ENCODE results near the gene IKZF5.

Gene IKZF5

DNA sequence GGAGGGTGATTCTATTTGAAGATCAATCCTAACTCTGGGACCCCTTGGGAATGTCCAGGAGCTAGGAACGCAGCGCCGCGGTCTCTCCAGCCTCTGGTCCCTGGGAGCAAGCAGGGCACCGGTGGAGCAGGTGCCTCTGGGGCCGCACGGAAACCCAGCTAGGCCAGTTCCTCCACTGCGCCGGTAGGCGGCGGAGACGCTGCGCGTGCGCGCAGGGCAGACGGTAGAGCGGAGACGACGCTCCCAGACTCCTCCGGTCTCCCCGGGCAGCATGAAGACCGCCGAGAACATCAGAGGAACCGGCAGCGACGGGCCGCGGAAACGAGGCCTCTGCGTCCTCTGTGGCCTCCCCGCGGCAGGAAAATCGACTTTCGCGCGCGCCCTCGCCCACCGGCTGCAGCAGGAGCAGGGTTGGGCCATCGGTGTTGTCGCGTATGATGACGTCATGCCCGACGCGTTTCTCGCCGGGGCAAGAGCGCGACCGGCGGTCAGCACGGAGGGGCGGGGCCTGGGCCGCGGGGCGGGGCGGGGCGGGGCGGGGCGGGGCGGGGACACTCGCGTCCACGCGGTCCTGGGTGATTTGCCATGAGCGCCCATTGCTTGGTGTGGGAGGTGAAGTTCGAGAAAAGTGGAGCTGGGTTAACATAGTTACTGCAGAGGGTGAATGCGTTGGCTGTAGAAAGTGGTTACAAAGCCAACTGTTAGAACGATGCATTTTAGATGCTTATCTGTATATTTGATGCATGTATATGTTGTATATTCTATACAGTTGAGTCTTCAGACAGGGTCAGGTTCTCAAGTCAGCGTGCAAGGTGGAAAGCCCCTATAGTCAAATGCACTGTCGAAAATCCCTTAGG, 28.2 kb downstream of the IKZF5 start, which contains the start of gene PSTK:
PSTK (plus strand) TSS at position 193 of the 857 bp plus-strand sequence; CDS start at position 272, 79 bp downstream.
- DNase-seq, result peak; percentile 78

GRCh38 chr10:122974543-122975064, 34.0 kb downstream of the IKZF5 start:
- no peak for DNase-seq

DNA sequence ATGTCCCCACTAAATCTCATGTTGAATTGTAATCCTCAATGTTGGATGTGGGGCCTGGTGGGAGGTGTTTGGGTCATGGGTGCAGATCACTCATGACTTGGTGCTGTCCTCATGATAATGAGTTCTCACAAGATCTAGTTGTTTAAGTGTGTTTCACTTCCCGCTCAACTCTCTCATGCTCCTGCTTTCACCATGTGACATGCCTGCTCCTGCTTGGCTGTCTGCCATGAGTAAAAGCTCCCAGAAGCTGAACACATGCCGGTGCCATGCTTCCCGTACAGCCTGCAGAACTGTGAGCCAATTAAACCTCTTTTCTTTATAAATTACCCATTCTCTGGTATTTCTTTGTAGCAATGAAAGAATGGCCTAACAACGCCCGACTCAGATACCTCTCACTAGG, 34.6 kb downstream of the IKZF5 start:
- no peak for DNase-seq

GRCh38 chr10:122968698-122969097, 39.9 kb downstream of the IKZF5 start:
- DNase-seq, result no peak

DNA sequence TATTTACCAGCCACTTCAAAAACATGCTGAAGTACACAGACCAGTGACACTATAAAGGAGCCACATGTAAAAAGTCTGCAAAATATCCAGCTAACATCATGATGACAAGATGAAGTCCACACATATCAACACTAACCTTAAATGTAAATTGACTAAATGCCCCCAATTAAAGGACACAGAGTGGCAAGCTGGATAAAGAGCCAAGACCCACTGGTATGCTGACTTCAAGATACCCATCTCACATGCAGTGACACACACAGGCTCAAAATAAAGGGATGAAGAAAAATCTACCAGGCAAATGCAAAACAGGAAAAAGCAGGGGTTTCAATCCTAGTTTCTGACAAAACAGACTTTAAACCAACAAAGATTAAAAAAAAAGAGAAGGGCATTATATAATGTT, 41.7 kb downstream of the IKZF5 start:
- no peak for DNase-seq

- no peak for DNase-seq
Observed at GRCh38 chr10:122962405-122962804, 46.2 kb downstream of the IKZF5 start.

DNA sequence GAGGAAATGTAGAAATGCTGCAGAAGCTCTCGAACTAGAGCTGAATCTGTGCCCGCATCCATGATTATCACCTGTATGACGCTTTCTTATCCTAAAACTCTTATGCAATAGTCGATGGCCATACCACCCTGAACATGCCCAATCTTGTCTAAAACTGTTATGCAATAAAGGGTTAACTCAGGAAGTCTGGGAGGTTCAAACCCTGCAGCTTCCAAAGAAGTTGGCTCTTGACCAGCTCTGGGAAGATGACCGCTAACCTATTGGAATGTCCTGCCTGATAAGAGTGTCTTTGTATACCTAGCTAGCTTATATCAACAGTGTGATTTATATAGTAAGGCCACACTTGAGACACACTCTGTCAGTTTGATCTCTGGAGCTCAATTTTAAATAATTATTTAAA, 51.1 kb downstream of the IKZF5 start:
- no peak for DNase-seq

DNA sequence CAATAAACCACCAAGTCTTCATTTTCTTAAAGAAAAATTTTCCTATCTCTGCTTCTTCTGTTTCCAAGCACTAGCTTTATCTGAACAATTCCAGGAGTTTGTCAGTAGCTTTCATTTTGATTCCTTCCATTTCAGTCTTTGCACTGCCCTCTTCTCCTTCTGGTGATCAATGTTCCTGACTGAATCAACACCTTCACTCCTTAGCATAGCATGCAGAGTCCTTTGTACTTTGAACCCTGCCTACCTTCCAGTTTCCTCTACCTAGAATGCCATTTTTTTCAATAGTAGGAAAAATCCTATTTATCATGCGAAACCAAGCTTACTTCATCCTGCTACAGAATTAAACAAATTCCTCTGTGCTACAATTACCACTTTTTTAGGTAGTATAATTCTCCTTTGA, 52.7 kb downstream of the IKZF5 start:
- no peak for DNase-seq

DNA sequence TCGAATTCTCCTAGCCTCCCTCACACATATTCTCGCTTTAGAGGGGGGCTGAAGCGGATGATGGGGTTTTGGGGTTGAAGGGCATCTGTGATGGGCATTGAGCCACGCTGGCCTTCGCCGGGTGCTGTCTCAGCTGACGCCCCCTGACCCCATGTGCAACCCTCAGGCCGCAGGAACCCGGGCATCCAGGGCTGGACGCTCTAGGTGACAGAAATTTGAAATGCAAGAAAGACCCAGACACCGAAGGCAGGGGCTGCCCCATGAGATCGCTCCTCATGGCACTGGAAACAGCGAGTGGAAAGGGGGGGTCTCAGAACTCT, 53.9 kb downstream of the IKZF5 start:
- no peak for DNase-seq

DNA sequence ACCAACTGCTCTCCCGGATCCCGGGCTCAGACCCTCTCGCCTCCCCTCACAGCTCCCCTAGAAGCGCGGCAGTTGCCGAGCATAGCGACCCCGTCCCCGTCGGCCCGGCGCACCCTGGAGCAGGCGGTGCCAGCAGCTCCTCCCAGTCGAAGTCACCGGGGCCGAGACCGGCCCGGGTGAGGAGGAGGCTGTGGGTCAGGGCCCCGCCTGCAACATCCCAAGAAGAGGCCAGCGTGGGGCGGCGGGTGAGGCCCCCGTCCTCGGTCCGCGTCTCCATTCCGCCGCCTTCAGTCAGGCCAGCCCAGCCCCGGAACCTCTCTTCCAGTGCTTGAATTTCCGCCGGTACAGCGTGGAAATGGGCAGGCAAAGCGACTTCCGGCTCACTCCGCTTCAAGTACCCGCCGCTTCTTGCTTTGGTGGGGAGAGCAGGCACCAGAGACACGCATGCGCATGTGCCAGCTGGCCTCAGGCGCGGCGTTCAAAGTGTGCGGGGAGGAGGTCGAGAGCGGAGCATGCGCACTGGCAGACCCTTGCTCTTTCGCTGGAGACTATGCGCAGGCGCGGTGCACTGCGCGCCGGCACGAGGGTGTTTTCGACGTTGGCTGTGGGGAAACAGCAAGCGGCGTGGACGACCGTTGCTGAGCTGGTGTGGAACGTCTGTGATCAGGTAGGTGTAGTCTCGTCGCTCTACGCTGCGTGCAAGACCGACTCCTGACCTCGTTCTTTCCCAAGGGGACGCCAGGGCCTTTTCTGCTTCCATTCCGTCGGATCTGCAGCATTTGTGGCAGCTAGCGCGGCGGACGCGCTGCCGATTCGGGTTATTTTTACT, 54.5 kb downstream of the IKZF5 start, which contains the start of gene C10orf88:
C10orf88 (minus strand) TSS at position 326 of the 829 bp plus-strand sequence; CDS start at position 277, 49 bp downstream.
- peak; percentile 92 for DNase-seq

DNA sequence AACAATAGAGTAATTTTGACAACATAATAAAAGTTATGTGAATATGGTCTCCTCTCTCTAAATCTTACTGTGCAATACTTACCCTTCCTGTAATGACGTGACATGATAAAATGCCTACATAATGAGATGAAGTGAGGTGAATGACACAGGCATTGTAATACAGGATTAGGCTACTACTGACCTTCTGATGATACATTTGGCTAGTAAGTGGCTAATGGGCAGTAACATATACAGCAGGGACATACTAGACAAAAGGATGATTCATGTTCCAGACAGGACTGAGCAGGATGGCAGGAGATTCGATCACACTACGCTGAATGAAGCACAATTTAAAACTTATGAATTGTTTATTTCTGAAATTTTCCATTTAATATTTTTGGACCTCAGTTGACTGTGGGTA, 59.3 kb downstream of the IKZF5 start:
- DNase-seq, result no peak

Data from activated T-cell treated with anti-CD3 and anti-CD28 coated beads for 4 hours (primary cell).